DMS53 (cell line): ENCODE measurements around the gene CHODL.

Source experiments
- DNase-seq: peaks from one replicate; lab custom pipeline; 2025; lab: John Stamatoyannopoulos, UW

The CHODL gene, protein sequence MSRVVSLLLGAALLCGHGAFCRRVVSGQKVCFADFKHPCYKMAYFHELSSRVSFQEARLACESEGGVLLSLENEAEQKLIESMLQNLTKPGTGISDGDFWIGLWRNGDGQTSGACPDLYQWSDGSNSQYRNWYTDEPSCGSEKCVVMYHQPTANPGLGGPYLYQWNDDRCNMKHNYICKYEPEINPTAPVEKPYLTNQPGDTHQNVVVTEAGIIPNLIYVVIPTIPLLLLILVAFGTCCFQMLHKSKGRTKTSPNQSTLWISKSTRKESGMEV

DNA sequence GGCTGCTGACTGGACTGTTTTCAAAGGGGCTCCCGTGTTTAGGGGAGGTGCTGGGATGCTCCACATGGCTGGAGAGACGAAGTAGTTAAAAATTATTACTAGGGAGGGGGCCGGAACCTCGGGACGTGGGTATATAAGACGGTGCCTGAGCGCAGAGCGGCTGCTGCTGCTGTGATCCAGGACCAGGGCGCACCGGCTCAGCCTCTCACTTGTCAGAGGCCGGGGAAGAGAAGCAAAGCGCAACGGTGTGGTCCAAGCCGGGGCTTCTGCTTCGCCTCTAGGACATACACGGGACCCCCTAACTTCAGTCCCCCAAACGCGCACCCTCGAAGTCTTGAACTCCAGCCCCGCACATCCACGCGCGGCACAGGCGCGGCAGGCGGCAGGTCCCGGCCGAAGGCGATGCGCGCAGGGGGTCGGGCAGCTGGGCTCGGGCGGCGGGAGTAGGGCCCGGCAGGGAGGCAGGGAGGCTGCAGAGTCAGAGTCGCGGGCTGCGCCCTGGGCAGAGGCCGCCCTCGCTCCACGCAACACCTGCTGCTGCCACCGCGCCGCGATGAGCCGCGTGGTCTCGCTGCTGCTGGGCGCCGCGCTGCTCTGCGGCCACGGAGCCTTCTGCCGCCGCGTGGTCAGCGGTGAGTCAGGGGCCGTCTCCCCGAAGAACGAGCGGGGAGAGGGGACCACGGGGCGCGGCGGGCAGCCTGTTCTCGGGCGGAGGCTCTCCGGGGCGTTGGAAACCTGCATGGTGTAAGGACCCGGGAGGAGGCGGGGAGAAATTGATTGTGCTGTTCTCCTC lies at the start of gene CHODL:
Gene CHODL (plus strand): TSS at position 163 of the 793 bp plus-strand sequence. CDS start 391 bp downstream, at position 554.
- DNase-seq = peak; percentile 44

DNA sequence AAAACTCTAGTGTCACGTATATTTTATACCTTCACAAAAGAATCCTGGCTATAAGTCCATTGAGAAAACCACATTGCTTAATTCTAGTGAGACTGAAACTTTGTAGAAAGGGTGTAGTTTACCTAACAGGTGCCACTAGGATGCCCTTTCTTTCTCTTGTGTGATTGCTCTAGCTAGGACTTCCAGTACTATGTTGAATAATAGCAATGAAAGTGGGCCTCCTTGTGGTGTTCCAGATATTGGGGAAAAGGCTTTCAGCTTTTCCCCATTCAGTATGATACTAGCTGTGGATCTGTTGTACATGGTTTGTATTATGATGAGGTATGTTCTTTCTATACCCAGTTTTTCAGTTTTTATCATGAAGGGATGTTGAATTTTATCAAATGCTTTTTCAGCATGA lies 39.7 kb upstream of the CHODL start:
- peak; percentile 15 for DNase-seq

DNA sequence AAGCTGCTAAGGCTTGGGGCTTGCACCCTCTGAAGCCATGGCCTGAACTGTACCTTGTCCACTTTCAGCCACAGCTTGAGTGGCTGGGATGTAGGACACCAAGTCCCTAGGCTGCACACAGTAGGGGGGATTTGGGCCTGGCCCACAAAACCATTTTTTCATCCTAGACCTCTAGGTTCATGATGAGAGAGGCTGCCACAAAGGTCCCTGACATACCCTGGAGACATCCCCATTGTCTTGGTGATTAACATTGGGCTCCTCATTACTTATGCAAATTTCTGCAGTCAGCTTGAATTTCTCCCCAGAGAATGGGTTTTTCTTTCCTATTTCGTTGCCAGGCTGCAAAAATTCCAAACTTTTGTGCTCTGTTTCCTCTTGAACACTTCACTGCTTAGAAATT lies 26.3 kb upstream of the CHODL start:
- no peak for DNase-seq

DNA sequence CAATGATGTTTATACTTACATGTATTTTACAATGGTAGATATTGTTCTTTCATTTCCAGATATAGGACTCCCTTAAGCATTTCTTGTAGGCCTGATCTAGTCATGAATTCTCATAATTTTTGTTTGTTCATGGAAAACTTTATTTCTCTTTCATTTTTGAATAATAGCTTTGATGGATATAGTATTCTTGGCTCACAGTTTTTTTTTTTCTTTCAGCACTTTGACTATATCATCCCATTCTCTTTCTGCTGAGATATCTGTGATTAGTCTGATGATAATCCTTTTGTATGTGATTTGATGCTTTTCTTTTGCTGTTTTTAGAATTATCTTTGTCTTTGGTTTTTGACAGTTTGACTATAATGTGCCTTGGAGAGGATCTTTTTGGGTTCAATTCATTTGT lies 24.1 kb upstream of the CHODL start:
- DNase-seq = no peak

DNA sequence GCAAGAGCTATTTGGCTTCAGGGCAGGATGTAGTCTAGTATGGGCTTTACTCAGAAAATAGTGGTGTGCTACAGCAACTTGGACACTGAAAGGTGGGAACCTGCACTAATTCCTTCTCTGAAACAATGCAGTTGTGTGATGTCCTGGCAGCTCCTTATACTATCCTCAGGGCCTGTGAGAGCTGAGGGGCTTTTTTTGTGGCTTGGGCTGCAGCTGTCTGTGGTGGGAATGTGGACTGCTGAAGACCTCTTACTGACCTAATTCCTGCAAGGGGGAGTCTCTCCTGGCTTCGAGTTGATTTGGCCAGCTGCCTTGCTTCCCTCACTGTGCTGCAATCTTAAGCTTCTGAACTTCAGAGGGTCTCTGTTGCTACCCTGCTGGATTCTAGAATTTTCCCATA lies 22.3 kb upstream of the CHODL start:
- DNase-seq = no peak

DNA sequence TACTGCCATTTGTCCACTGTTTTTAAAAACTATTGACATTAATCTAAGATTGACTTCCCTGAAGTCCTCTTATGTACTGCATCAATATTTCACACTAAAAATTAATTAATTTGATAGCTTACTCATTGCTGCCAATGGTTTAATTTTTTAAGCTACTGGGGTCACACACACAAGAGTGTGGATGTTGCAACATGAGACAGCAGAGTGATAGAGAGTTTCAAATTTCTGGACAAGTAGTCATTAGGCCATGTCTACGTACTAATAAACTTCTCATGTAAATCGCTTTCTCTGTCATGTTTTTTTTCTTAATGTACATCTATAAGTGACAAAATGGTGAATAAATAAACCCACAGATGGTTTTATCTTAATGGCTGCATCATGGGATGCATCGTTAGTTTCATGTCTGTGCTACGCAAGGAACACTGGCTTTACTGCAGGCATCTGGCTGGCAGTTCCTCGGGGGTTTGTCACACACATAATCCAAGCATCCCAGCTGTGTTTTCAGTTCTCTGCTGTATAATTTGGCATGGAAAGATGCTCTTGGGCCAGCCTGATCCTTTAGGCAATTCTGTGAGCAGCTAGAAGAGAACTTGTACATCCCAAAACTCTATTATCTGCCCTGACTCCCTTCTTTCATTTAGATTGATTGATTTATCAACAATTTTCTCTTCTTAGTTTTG lies 16.4 kb upstream of the CHODL start:
- DNase-seq = no peak

DNA sequence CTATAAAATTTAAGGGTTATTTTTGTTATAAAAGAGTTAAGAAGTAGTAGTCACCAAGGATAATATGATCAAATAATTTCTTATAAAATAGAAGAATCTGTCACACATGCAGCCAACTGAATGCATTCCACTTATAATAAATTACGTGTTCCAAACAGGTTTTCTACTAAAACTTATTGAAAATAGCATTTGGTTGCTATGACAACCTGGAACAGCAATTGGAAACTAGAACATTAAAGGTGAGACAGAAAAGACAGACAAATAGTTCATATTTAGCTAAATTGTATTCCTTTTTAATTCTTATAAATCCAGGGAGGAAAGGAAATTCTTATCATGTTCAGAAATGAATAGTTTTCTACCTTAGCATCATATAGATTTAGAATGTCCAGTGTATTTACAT lies 9.1 kb upstream of the CHODL start:
- DNase-seq = no peak

- peak; percentile 52 for DNase-seq
These were observed 883 bp downstream of the CHODL start for GRCh38 chr21:18245464-18245967.

DNA sequence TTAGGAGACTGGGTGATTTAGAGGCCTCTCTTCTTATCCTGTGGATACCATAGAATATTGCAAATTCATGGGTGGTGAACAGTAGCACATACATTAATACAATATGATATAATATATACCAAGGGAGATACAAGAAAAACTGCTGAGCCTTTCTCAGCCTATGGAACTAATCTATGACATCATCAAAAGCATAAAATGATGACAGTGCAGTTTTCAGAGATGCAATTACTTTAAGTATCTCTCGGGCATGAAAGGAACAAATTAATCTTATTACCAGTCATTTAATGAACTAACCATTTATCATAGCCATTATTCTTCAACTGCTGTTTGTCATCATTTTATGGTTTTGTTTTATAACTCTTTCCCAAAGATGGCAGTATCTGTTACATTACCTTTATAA lies 3.5 kb downstream of the CHODL start:
- DNase-seq = no peak

DNA sequence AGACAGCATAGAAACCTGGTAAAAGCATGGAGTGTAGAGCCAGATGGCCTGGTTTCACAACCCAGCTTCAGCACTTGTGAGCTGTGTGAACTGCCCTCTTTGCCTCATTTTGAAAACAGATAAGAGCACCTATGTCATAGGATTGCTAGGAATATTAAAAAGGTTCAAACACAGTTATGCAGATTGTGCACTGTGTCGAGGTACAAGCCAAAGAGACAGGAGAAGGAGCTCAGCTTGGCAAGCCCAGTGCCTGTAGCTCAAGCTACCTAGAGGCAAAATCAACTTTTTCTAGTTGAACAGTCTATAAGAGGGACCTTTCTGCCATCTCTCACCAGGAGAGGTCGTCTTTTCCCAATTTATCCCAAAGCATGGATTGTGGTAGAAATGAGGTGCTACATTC lies 5.0 kb downstream of the CHODL start:
- DNase-seq = peak; percentile 40

DNA sequence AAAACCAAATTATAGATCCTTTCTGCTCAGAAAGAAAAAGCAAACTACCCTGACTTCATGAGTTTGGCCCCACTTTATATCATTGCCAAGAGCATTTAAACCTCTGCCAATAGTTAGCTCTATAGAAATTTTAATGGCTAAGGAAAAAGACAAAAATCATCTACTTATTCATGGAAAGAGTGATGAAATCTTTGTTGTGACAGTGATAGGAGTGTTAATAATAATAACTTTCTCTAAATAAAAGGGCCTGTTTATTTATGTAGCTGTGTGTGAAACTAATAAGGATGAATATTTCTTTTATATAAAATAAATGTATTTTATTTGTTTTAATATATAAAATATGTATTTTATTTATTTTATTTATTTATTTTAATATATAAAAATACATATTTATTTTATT lies 6.4 kb downstream of the CHODL start:
- DNase-seq = no peak

- no peak for DNase-seq
These were observed 7.6 kb downstream of the CHODL start for GRCh38 chr21:18252256-18252655.

DNA sequence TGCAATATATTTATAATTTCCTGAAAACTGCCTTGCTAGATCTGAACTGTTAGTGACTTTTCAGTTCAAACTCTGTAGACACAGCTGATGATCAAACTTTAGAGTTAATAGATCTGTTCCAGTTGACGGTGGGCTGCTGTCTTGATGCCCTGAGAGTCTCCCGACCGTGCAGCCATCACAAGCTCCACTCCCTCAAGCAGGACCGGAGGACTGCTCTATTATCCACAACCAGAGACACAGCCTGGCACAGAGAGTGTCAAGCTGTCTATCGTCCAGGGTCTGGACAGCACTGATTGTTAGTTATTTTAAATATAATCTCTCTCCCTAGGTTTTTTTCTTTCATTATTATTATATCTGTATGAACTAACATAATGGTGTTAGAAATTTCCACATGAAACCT lies 8.0 kb downstream of the CHODL start:
- no peak for DNase-seq

- no peak for DNase-seq
These were observed 8.6 kb downstream of the CHODL start for GRCh38 chr21:18253221-18253620.

DNA sequence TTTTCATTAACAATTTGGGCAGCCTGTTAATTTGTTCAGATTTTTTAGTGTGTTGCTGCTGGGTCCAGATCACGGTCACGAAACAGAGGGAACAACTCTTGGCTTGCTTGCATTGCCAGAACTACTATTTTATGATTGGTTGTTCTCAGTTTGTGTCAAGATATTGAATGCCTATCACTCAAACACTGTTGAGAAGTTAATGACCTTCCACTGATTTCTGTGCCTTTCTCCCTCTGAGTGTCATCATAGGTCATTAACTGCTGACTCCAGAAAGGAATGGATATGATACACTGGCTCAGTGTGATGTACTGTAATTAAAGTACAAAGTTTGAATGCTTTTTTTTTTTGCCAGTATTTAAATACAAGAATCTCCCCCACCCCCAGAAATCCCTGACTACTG lies 9.2 kb downstream of the CHODL start:
- DNase-seq = no peak

- no peak for DNase-seq
These were observed 21.3 kb downstream of the CHODL start for GRCh38 chr21:18265944-18266343.

DNA sequence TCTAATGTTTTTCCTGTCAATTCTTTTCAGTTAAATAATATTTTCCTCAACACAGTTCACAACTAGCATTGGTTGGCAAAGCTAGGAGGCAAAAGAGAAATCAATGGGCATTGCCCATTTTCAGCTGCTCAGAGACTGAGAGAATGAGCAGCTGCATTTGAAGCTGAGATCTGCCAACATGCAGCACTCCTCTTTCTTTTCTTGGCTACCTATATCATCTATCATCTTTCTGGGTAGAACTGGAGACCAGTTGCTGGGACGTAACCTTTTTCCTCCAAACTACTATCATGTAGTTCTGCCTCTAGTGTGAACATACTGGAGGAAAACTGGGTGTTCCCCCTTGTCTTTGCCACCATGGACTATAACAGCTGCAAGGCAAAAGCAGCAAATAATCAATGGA lies 22.9 kb downstream of the CHODL start:
- DNase-seq = no peak

DNA sequence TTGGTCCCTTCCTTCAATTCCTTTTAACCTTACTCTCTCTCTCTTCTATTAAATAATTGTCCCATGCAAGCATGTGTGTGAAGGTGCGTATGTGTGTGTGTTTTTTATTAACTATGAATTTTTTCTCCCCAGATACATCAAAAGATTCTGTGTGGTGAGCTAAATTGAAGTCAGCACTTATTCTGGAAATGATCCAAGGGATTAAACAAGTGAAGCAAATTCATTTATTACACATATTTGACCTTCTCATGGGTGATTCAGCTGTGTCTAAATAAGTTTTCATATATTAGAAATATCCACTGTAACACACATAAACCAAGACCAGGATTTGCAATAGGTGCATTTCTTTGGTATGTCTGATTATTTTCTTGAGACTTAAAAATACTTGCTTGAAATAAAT lies 24.3 kb downstream of the CHODL start:
- DNase-seq = no peak

DNA sequence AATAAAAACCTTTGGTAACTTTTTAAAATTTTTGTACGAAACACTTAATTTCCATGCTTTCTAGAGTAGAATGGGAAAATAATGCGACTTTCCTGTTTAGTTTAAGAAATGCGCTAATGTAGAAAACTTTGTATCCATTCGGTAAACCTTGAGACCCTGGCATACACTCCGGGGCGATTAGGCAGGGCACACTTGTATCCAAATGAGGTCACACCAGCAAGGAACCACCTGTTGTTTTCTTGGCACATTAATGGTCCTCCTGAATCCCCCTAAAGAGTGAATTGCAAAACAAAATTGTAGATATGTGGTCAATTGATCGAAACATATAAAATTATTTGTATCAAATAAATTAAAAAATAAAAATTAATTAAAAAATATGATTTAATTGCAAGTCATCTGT lies 25.2 kb downstream of the CHODL start:
- no peak for DNase-seq

DNA sequence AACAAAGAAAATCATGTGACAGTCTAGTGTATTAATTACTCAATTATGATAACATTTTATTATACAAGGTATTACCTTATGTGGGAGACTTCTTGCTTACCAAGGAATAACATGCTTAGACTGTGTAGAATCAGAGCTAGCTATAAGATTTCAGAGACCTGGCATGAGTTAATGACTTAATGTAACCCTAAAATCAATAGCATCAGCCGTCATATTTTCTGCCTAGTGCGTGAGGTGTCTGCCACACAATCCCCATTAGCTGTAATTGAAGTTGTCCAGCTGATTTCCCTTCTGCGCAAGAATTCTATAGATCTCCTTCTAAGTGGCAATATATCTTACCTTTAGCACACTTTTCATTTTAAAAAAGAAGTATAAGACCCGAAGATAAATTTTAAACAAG lies 28.8 kb downstream of the CHODL start:
- no peak for DNase-seq

GRCh38 chr21:18274370-18274769 lies 29.7 kb downstream of the CHODL start:
- peak; percentile 8 for DNase-seq

DNA sequence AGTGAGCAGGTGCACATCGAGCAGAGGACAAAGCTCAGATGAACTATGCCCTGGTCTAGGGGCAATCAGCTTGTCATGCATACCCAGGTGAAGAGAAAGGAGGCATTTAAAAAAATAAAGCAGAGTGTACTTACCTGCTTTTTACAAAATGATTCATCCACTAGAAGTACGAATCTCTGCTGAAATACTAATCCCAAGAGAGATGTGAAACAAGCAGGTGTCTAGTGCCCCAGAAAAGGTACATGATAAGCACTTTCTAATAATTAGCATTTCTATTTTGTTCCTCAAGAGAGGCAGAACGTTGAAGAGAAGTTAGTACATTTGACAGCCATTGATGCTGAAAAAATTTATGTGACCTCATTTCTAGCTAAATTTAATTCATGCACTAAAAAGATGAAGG lies 31.1 kb downstream of the CHODL start:
- peak; percentile 48 for DNase-seq

- DNase-seq = no peak
These were observed 40.7 kb downstream of the CHODL start for GRCh38 chr21:18285379-18285778.
